HG02623 (cell line): ENCODE measurements around the gene PCDH9.

ENCODE experiments used
- ATAC-seq: cut with Tn5 transposase; IDR thresholded peaks from one replicate; pipeline ENCODE4 v1.9.1; 2021; ENCODE audit warnings: moderate library complexity; ENCODE audit not compliant: unreplicated experiment

The PCDH9 gene

GRCh38 chr13:66553391-66553790 lies 676.7 kb downstream of the PCDH9 start:
- no peak for ATAC-seq

GRCh38 chr13:66551128-66551527 lies 679.0 kb downstream of the PCDH9 start:
- ATAC-seq, result no peak

GRCh38 chr13:66547685-66548084 lies 682.5 kb downstream of the PCDH9 start:
- ATAC-seq, result no peak

DNA sequence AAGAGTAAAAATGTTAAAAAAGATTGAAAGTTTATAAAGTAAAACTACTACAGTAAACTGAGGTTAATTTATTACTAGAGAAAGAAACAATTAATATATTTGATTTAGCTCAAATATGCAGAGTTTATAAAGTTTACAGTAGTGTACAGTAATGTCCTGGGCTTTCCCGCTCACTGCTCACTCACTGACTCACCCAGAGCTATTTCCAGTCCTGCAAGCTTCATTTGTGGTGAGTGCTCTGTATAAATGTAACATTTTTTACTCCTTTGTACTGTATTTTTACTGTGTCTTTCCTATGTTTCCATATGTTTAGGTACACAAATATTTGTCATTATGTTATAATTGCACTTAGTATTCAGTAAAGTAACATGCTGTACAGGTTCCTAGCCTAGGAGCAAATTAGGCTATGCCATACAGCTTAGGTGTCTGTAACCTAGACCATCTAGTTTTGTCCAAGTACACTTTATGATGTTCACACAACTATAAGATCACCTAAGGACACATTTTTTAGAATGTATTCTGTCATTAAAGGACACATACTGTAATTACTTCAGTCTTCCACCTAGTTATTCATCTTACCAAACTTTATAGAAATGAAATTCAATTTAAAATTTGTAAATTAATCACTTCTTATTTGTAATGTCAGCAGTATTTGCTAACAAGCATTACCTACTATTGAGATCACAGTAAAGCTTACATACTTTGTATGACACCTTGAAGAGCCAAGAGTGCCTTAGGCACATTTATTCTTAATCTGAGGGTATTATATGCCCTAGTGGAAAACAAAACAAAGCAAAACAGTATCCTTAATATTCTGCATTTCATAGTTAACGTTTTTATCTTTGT lies 683.4 kb downstream of the PCDH9 start:
- no peak for ATAC-seq

GRCh38 chr13:66543780-66544179 lies 686.4 kb downstream of the PCDH9 start:
- peak; percentile 53 for ATAC-seq

GRCh38 chr13:66537417-66537816 lies 692.7 kb downstream of the PCDH9 start:
- ATAC-seq, result no peak

DNA sequence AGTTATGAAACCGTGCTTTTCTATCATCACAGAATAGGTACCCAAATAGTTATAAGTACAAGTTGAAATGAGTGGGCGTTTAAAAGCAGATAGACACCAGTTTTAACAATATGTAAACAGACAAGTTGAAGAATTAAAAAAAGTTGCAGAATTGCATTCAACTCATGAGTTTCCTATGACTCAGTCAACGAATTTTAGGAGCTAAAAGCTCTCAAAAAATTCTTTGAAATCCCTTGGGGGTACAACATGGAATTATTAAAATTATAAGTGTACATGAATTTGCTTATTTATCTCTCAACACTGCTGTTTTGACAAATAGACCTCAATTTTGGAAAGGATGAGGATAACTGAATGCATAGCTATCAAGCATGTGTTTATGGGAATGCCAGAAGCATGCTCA lies 693.4 kb downstream of the PCDH9 start:
- ATAC-seq, result no peak

- ATAC-seq, result no peak
These were observed 695.6 kb downstream of the PCDH9 start for GRCh38 chr13:66534561-66534960.

- no peak for ATAC-seq
These were observed 697.3 kb downstream of the PCDH9 start for GRCh38 chr13:66532845-66533244.

GRCh38 chr13:66532146-66532545 lies 698.0 kb downstream of the PCDH9 start:
- ATAC-seq, result no peak

- ATAC-seq, result no peak
These were observed 699.5 kb downstream of the PCDH9 start for GRCh38 chr13:66530686-66531085.

- ATAC-seq, result no peak
These were observed 700.0 kb downstream of the PCDH9 start for GRCh38 chr13:66530158-66530557.

GRCh38 chr13:66528944-66529576 lies 701.1 kb downstream of the PCDH9 start:
- no peak for ATAC-seq

DNA sequence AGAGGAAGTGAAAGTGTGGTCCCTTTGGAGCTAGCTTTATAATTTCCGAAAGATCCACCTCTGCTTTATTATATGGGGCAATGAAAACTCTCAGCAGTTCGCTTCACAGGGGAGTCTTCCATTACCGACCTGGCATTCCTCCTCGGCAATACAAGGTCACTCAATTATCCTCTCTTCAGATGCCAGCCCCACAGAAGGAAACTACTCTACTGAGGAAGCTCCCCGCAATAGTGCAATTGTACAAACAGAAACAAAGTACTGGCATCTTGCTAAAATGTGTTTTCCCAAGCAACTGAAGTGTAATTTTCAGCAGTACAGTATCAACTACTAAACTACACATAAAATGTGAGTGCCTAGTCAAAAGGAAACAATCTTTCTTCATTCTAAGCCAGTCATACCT lies 702.0 kb downstream of the PCDH9 start:
- ATAC-seq, result no peak

GRCh38 chr13:66520511-66521355 lies 709.4 kb downstream of the PCDH9 start:
- ATAC-seq, result no peak

- ATAC-seq, result no peak
These were observed 710.9 kb downstream of the PCDH9 start for GRCh38 chr13:66519259-66519658.

DNA sequence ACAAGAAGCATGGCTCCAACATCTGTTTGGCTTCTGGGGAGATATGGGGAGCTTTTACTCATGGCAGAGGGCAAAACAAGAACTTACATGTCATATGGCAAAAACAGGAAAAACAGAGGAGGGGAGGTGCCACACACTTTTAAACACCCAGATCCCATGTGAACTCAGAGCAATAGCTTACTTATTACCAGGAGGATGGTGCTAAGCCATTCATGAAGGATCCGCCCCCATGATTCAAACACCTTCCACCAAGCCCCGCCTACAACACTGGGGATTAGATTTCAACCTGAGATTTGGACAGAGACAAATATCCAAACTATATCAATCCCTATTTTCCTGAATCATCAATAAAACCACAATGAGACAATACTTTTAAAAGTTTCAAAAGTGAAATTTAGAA lies 712.1 kb downstream of the PCDH9 start:
- ATAC-seq, result no peak

GRCh38 chr13:66513728-66514127 lies 716.4 kb downstream of the PCDH9 start:
- ATAC-seq, result no peak

DNA sequence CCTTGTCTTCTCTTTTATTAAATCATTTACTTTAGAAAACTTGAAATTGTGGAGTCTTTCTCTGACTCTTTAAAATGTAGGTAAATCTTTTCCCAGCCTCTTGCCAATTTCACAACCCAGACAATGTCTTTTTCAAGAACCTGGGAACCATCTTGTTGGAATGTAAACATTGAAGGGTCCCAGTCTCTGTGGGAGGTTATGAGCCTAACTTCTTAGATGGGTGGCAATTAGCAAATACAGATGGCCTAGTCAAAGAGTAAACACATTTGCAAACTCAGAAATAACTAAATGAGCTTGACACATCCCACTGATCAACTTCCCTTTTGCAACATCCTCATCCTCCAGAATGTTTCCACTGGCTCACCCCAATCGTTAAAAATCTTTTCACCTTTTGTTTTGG lies 721.0 kb downstream of the PCDH9 start:
- no peak for ATAC-seq

DNA sequence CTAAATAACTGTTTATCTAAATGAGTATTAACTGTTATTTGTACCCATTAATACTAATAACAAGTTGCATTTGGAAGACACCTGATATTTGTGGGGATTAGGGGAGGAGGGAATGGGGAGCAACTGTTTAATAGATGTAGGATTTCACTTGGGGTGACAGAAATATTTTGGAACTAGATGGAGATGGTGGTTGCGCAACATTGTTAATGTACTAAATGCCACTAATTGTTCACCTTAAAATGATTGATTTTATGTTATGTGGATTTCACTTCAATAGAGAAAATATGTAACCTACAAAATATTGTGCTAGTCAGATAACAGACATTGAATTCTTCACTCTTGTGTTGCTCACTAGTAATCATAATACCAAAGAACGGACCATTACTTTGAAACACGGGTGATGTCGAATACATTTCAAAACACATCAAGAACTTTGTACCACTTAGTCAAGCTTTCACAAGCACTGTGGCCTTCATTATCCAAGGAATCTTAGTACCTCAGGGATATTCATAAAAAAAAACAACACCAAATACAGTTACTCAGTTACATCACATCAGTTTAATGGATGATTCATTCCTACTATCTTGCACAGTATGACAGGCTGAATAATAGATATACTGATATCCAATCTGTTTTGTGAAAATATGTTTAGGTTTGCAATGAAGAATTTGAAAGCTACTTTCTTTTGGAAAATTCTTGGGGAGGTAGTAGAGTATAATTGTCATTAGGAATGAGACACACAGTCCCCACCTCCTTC lies 721.8 kb downstream of the PCDH9 start:
- ATAC-seq, result no peak

DNA sequence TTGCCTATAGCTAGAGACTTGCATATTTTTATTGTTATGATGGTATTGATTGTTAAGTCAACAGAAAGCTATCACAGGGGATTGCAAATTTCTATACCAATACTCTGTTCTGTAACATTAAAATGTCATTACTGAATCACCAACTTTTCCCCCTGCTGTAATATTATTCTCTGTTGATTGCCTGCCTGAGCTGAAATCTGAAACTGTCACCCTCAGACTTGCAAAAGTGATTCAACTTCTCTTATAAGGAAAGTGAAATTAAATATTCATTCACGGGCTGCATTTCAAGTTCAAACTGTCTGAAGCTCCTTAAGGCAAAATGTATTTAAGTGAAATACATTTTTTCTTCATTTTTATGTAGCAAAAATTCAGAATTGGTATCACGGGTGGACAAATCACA lies 723.2 kb downstream of the PCDH9 start:
- peak; percentile 58 for ATAC-seq
